Measurements from ENCODE around the gene FRAT1. TPM values are rescaled to one million over a fixed set of nuclear protein-coding genes. Genes with fewer than 3 reads are reported as not detected.
"Not testable (repeated sequence)": the region's sequence is repeated elsewhere in the genome, so short reads cannot be mapped to it uniquely, and the experiment has no call there.

Gene FRAT1
- total RNA-seq, 2 donors from 2014 or later, result 3.1 to 3.3 TPM

DNA sequence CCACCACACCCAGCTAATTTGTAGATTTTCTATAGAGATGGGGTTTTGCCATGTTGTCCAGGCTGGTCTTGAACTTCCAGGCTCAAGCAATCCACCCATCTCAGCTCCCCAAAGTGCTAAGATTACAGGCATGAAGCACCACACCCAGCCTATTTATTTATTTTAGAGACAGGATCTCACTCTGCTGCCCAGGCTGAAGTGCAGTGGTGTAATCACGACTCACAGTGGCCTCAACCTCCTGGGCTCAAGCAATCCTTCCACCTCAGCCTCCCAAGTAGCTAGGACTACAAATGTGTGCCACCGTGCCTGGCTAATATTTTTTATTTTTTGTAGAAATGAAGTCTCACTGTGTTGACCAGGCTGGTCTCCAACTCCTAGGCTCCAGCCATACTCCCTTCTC, 22.3 kb downstream of the FRAT1 start:
- TF ChIP-seq, protein P1, sequence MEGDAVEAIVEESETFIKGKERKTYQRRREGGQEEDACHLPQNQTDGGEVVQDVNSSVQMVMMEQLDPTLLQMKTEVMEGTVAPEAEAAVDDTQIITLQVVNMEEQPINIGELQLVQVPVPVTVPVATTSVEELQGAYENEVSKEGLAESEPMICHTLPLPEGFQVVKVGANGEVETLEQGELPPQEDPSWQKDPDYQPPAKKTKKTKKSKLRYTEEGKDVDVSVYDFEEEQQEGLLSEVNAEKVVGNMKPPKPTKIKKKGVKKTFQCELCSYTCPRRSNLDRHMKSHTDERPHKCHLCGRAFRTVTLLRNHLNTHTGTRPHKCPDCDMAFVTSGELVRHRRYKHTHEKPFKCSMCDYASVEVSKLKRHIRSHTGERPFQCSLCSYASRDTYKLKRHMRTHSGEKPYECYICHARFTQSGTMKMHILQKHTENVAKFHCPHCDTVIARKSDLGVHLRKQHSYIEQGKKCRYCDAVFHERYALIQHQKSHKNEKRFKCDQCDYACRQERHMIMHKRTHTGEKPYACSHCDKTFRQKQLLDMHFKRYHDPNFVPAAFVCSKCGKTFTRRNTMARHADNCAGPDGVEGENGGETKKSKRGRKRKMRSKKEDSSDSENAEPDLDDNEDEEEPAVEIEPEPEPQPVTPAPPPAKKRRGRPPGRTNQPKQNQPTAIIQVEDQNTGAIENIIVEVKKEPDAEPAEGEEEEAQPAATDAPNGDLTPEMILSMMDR (IDR thresholded peaks at IDR 0.05), result no peak

DNA sequence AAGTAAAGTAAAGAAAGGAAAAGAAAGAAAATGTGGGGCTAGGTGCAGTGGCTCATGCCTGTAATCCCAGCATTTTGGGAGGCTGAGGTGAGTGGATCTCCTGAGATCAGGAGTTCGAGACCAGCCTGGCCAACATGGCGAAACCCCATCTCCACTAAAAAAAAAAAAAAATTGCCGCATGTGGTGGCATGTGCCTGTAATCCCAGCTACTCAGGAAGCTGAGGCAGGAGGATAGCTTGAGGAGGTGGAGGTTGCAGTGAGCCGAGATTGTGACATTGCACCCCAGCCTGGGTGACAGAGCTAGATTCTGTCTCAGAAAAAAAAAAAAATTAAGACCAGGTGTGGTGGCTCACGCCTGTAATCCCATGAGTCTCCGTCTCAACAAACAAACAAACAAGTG, 24.6 kb downstream of the FRAT1 start:
- not testable (repeated sequence) for H3K27ac ChIP-seq; H3K4me1 ChIP-seq; H3K9me3 ChIP-seq; DNase-seq (ENCODE audit: low spot score); H3K27me3 ChIP-seq; H3K36me3 ChIP-seq; H3K4me3 ChIP-seq

More for the DNA sequence above, 22.3 kb downstream of the FRAT1 start:
- no peak for DNase-seq (ENCODE audit: low spot score)
- H3K36me3 ChIP-seq, result no peaks in the 10 kb centered on the region
- H3K27ac ChIP-seq, result no peak overlapping the region
- H3K27me3 ChIP-seq, result no peaks in the 10 kb centered on the region
- H3K4me3 ChIP-seq, result no peak overlapping the region
- no peaks in the 10 kb centered on the region for H3K9me3 ChIP-seq
- peaks cover 0 to 15% of the 10 kb centered on the region in 2 donors for H3K4me1 ChIP-seq

DNA sequence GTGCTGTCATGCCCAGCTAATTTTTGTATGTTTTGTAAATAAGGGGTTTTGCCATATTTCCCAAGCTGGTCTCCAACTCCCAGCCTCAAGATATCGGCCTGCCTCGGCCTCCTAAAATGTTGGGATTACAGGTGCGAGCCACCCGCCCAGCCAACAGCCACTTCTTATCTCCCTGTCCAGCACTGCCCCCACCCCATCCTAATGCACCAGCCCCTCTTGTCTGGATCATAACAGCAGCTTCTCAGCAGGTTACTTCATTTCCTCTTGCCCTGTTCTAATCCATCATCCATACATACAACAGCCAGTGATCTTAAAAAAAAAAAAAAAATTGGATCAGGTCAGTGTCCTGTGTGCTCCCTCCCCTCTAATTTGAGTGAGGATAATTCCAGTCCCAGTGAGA, 28.2 kb downstream of the FRAT1 start:
- H3K4me3 ChIP-seq, result no peak overlapping the region
- H3K36me3 ChIP-seq, result no peaks in the 10 kb centered on the region
- no peaks in the 10 kb centered on the region for H3K27me3 ChIP-seq
- TF ChIP-seq, protein P1 (IDR thresholded peaks at IDR 0.05), result no peak
- DNase-seq (ENCODE audit: low spot score), result no peak
- H3K4me1 ChIP-seq, result no peaks in the 10 kb centered on the region
- no peak overlapping the region for H3K27ac ChIP-seq
- H3K9me3 ChIP-seq, result no peaks in the 10 kb centered on the region

DNA sequence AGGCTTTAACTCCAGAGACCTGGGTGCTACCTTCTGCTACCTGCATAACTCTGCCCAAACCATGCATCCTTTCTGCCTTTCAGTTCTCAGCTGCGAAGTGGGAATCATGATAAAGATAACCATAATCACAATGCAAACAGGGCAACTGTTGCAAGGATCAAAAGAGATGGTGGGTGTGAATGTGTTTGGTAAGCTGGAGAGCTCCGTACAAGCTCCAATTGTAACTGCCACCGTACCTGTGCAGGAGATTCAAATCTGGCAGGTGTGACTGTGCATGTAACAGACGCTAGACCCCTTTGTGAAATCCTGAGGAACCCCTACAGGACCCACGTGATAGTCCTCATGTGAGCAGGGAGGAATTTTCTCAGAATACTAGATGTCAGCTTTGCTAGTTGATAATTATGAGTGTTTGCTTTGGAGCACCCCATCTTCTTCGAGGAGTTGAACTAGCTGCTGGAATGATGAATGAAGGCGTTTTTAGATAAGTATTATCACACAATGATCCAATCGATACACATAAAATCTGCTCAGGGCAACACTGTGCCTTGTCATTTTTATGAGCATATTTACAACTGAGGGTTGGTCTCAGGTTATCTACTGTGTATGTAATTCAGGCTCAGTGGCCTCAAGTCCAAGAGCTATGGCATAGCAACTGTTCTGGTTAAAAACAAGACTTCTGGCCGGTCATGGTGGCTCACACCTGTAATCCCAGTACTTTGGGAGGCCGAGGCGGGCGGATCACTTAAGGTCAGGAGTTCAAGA, 30.9 kb downstream of the FRAT1 start:
- TF ChIP-seq, protein P1 (IDR thresholded peaks at IDR 0.05), result no peak
- no peak for DNase-seq (ENCODE audit: low spot score)
- no peak overlapping the region for H3K27ac ChIP-seq
- no peaks in the 10 kb centered on the region for H3K27me3 ChIP-seq
- no peak overlapping the region for H3K4me3 ChIP-seq
- H3K36me3 ChIP-seq, result no peaks in the 10 kb centered on the region
- no peaks in the 10 kb centered on the region for H3K9me3 ChIP-seq
- H3K4me1 ChIP-seq, result no peaks in the 10 kb centered on the region

DNA sequence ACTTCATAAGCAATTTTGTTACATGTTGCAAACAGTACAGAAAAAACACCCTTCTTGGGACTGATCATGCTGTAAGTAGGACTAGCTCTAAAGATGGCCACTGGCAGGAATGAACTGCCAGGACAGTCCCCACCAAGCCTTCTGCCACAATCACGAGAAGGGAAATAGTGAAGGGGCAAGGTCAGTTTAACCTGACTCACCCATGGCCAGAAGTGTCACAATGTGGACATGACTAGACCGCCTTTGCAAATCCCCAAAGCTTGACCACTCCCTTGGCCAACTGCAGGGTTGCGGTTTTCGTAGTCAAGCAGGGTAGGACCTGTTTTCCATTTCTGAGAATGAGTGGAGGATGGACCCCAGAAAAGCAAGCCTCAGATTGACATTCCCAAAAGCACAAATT, 34.9 kb downstream of the FRAT1 start:
- TF ChIP-seq, protein P1 (IDR thresholded peaks at IDR 0.05), result no peak
- no peak overlapping the region for H3K27ac ChIP-seq
- H3K4me3 ChIP-seq, result no peak overlapping the region
- peaks cover 0 to 12% of the 10 kb centered on the region in 2 donors for H3K4me1 ChIP-seq
- peaks cover 20% of the 10 kb centered on the region for H3K36me3 ChIP-seq
- no peaks in the 10 kb centered on the region for H3K9me3 ChIP-seq
- no peak for DNase-seq (ENCODE audit: low spot score)
- H3K27me3 ChIP-seq, result no peaks in the 10 kb centered on the region

DNA sequence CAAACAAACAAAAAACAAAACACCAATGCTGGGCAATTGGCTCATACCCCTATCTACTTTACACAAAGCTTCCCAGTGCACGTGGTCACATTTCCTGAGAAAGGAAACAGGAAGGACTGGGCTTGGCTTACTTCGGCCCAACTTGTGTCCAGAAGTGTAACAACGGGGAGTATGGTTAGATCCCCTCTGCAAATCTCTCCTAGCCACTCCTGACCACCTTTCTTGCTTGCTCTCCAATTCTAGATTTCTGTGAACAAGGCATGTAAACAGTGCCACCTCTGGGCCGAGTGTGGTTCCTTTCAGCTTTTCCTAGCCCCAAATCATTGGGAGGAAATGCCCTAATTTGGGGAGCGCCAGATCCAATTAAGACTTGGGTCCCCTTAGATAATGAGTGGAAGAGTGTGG, 36.5 kb downstream of the FRAT1 start:
- no peaks in the 10 kb centered on the region for H3K9me3 ChIP-seq
- DNase-seq (ENCODE audit: low spot score), result no peak
- H3K4me1 ChIP-seq, result peaks cover 0 to 12% of the 10 kb centered on the region in 2 donors
- TF ChIP-seq, protein P1 (IDR thresholded peaks at IDR 0.05), result peak; percentile 25 to 58
- no peak overlapping the region for H3K27ac ChIP-seq
- H3K36me3 ChIP-seq, result peaks cover 29% of the 10 kb centered on the region
- H3K4me3 ChIP-seq, result no peak overlapping the region
- H3K27me3 ChIP-seq, result no peaks in the 10 kb centered on the region

All from right atrium auricular region (tissue), 2 donors.